ENCODE data around the gene TMEM184B.
"Not testable (repeated sequence)": the region's sequence is repeated elsewhere in the genome, so short reads cannot be mapped to it uniquely, and the experiment has no call there.

The TMEM184B gene

GRCh38 chr22:38202437-38203089, 70.2 kb downstream of the TMEM184B start:
- DNase-seq, result peak; percentile 38

GRCh38 chr22:38201711-38202436, 70.9 kb downstream of the TMEM184B start, which contains the start of gene MAFF:
Gene MAFF (plus strand): TSS chr22:38201994. CDS start chr22:38213854, 11,860 bp downstream.
- DNase-seq, result peak; percentile 94

- DNase-seq, result no peak
These were observed 71.5 kb downstream of the TMEM184B start for GRCh38 chr22:38201371-38201710.

GRCh38 chr22:38199826-38200559, 72.8 kb downstream of the TMEM184B start:
- no peak for DNase-seq

GRCh38 chr22:38196791-38197419, 75.9 kb downstream of the TMEM184B start:
- no peak for DNase-seq

- no peak for DNase-seq
These were observed 79.2 kb downstream of the TMEM184B start for GRCh38 chr22:38193580-38193979.

GRCh38 chr22:38192475-38192863, 80.3 kb downstream of the TMEM184B start:
- no peak for DNase-seq

- DNase-seq, result no peak
These were observed 80.9 kb downstream of the TMEM184B start for GRCh38 chr22:38191731-38192474.

- DNase-seq, result no peak
These were observed 81.8 kb downstream of the TMEM184B start for GRCh38 chr22:38191055-38191454.

GRCh38 chr22:38190581-38190980, 82.2 kb downstream of the TMEM184B start:
- DNase-seq, result no peak

- DNase-seq, result no peak
These were observed 83.7 kb downstream of the TMEM184B start for GRCh38 chr22:38189104-38189503.

- DNase-seq, result no peak
These were observed 85.2 kb downstream of the TMEM184B start for GRCh38 chr22:38187413-38188212.

GRCh38 chr22:38186429-38186828, 86.4 kb downstream of the TMEM184B start:
- no peak for DNase-seq

- DNase-seq, result no peak
These were observed 88.0 kb downstream of the TMEM184B start for GRCh38 chr22:38184788-38185187.

GRCh38 chr22:38181453-38182200, 91.2 kb downstream of the TMEM184B start, which contains the start of gene PLA2G6:
Gene PLA2G6 (minus strand): TSS chr22:38181830. CDS start chr22:38169426, 12,404 bp downstream.
- DNase-seq, result peak; percentile 98

- no peak for DNase-seq
These were observed 91.9 kb downstream of the TMEM184B start for GRCh38 chr22:38180841-38181452.

GRCh38 chr22:38178605-38178937, 94.2 kb downstream of the TMEM184B start:
- DNase-seq, result not testable (repeated sequence)

GRCh38 chr22:38177926-38178604, 94.7 kb downstream of the TMEM184B start:
- peak; percentile 38 for DNase-seq

GRCh38 chr22:38177571-38177925, 95.3 kb downstream of the TMEM184B start:
- not testable (repeated sequence) for DNase-seq

- no peak for DNase-seq
These were observed 95.8 kb downstream of the TMEM184B start for GRCh38 chr22:38177044-38177443.
